IPS-20b (cell line): ENCODE data around the gene MOGAT3.

Source experiments
- H3K27ac ChIP-seq: one replicate; pipeline ENCODE4 v1.5.1; 2013; ENCODE audit warnings: low read length
- H3K27me3 ChIP-seq: 2 replicates; pipeline ENCODE4 v1.6.1; 2013; ENCODE audit warnings: mild to moderate bottlenecking, low read length, inconsistent platforms; ENCODE audit not compliant: insufficient read depth
- H3K36me3 ChIP-seq: 2 replicates; pipeline ENCODE4 v1.6.1; 2013; ENCODE audit warnings: low read depth, mild to moderate bottlenecking, inconsistent platforms, low read length, moderate library complexity; ENCODE audit not compliant: insufficient read depth
- H3K4me1 ChIP-seq: 2 replicates; pipeline ENCODE4 v1.6.1; 2013; ENCODE audit warnings: mild to moderate bottlenecking, control low read depth, inconsistent platforms, low read length, moderate library complexity; ENCODE audit not compliant: insufficient read depth
- H3K4me3 ChIP-seq: 2 replicates; pipeline ENCODE4 v1.5.1; 2013; ENCODE audit warnings: mild to moderate bottlenecking, low read length, inconsistent platforms
- H3K9ac ChIP-seq: 2 replicates; pipeline ENCODE4 v1.6.1; 2013; ENCODE audit warnings: low read depth, mild to moderate bottlenecking, inconsistent platforms, low read length, moderate library complexity
- H3K9me3 ChIP-seq: 2 replicates; pipeline ENCODE4 v1.6.1; 2013; ENCODE audit warnings: mild to moderate bottlenecking, low read depth, low read length, inconsistent platforms; ENCODE audit not compliant: insufficient read depth

MOGAT3 gene

GRCh38 chr7:101200862-101201599, at the start of gene MOGAT3:
Gene MOGAT3 (minus strand): TSS chr7:101201036. CDS start chr7:101200854, 182 bp downstream.
- Histone ChIP-seq H3K4me1 (peaks cover 4% of the 10 kb centered on the region; the same call in 1 of the 2 replicates), H3K27ac (no peak within 1 kb of the TSS), H3K9ac (peak within 1 kb of the TSS; percentile 34; the same call in 1 of the 2 replicates), H3K4me3 (peak within 1 kb of the TSS; percentile 53; the same call in 1 of the 2 replicates), H3K9me3 (no peaks in the 10 kb centered on the region), H3K27me3 (peaks cover 32% of the 10 kb centered on the region; the same call in 1 of the 2 replicates), H3K36me3 (no peaks in the 10 kb centered on the region)

- Histone ChIP-seq H3K9me3 (no peaks in the 10 kb centered on the region), H3K36me3 (peaks cover 5% of the 10 kb centered on the region; the same call in 1 of the 2 replicates), H3K27me3 (no peaks in the 10 kb centered on the region), H3K4me3 (no peak overlapping the region), H3K4me1 (0 out of 2 replicates have a peak, but pooled peaks cover 3% of the 10 kb centered on the region), H3K9ac (no peak overlapping the region), H3K27ac (no peak overlapping the region)
These were observed 49.5 kb upstream of the MOGAT3 start for GRCh38 chr7:101250324-101250723.

- no peak overlapping the region for H3K4me3 ChIP-seq
- H3K27ac ChIP-seq, result no peak overlapping the region
- H3K9me3 ChIP-seq, result no peaks in the 10 kb centered on the region
- no peak overlapping the region for H3K9ac ChIP-seq
- no peaks in the 10 kb centered on the region for H3K27me3 ChIP-seq
- H3K36me3 ChIP-seq, result peaks cover 5% of the 10 kb centered on the region; the same call in 1 of the 2 replicates
- H3K4me1 ChIP-seq, result 0 out of 2 replicates have a peak, but pooled peaks cover 3% of the 10 kb centered on the region
These were observed 47.4 kb upstream of the MOGAT3 start for GRCh38 chr7:101248276-101248675.

- H3K27ac ChIP-seq, result peak overlapping the region; percentile 69
- H3K9ac ChIP-seq, result peak overlapping the region; percentile 91; the same call in 1 of the 2 replicates
- H3K4me3 ChIP-seq, result peak overlapping the region; percentile 100
- no peaks in the 10 kb centered on the region for H3K9me3 ChIP-seq
- no peaks in the 10 kb centered on the region for H3K27me3 ChIP-seq
- H3K36me3 ChIP-seq, result peaks cover 16% of the 10 kb centered on the region
- H3K4me1 ChIP-seq, result no peaks in the 10 kb centered on the region
These were observed 44.4 kb upstream of the MOGAT3 start for GRCh38 chr7:101245147-101245668.

GRCh38 chr7:101244375-101245146, 43.7 kb upstream of the MOGAT3 start, which contains the start of gene FIS1:
Gene FIS1 (minus strand): TSS chr7:101245081. CDS start chr7:101245004, 77 bp downstream.
- peak within 1 kb of the TSS; percentile 86 for H3K27ac ChIP-seq
- H3K9me3 ChIP-seq, result no peaks in the 10 kb centered on the region
- no peaks in the 10 kb centered on the region for H3K27me3 ChIP-seq
- H3K9ac ChIP-seq, result peak within 1 kb of the TSS; percentile 91; the same call in 1 of the 2 replicates
- no peaks in the 10 kb centered on the region for H3K4me1 ChIP-seq
- peaks cover 20% of the 10 kb centered on the region for H3K36me3 ChIP-seq
- H3K4me3 ChIP-seq, result peak within 1 kb of the TSS; percentile 100

GRCh38 chr7:101243646-101244374, 43.0 kb upstream of the MOGAT3 start:
- H3K27ac ChIP-seq, result no peak overlapping the region

GRCh38 chr7:101241443-101242349, 40.9 kb upstream of the MOGAT3 start:
- H3K9ac ChIP-seq, result no peak overlapping the region

More at GRCh38 chr7:101243646-101244374, 43.0 kb upstream of the MOGAT3 start:
- H3K36me3 ChIP-seq, result peaks cover 20% of the 10 kb centered on the region
- H3K4me1 ChIP-seq, result no peaks in the 10 kb centered on the region
- no peaks in the 10 kb centered on the region for H3K27me3 ChIP-seq
- peak overlapping the region; percentile 91; the same call in 1 of the 2 replicates for H3K9ac ChIP-seq
- no peaks in the 10 kb centered on the region for H3K9me3 ChIP-seq
- H3K4me3 ChIP-seq, result peak overlapping the region; percentile 100

GRCh38 chr7:101241015-101241363, 40.2 kb upstream of the MOGAT3 start:
- peaks cover 30% of the 10 kb centered on the region for H3K36me3 ChIP-seq
- no peaks in the 10 kb centered on the region for H3K27me3 ChIP-seq
- no peaks in the 10 kb centered on the region for H3K9me3 ChIP-seq
- no peak overlapping the region for H3K9ac ChIP-seq
- H3K4me3 ChIP-seq, result no peak overlapping the region
- 0 out of 2 replicates have a peak, but pooled peaks cover 2% of the 10 kb centered on the region for H3K4me1 ChIP-seq
- H3K27ac ChIP-seq, result no peak overlapping the region

More at GRCh38 chr7:101241443-101242349, 40.9 kb upstream of the MOGAT3 start:
- Histone ChIP-seq H3K9me3 (no peaks in the 10 kb centered on the region), H3K36me3 (peaks cover 30% of the 10 kb centered on the region), H3K27me3 (no peaks in the 10 kb centered on the region), H3K4me1 (0 out of 2 replicates have a peak, but pooled peaks cover 2% of the 10 kb centered on the region), H3K4me3 (no peak overlapping the region), H3K27ac (no peak overlapping the region)

- Histone ChIP-seq H3K9me3 (no peaks in the 10 kb centered on the region), H3K27me3 (no peaks in the 10 kb centered on the region), H3K36me3 (peaks cover 30% of the 10 kb centered on the region), H3K4me3 (no peak overlapping the region), H3K4me1 (0 out of 2 replicates have a peak, but pooled peaks cover 2% of the 10 kb centered on the region), H3K27ac (no peak overlapping the region), H3K9ac (no peak overlapping the region)
These were observed 39.6 kb upstream of the MOGAT3 start for GRCh38 chr7:101240226-101241014.

- Histone ChIP-seq H3K9ac (no peak overlapping the region), H3K27me3 (no peaks in the 10 kb centered on the region), H3K27ac (no peak overlapping the region), H3K4me3 (no peak overlapping the region), H3K9me3 (no peaks in the 10 kb centered on the region), H3K4me1 (0 out of 2 replicates have a peak, but pooled peaks cover 2% of the 10 kb centered on the region), H3K36me3 (peaks cover 30% of the 10 kb centered on the region)
These were observed 39.0 kb upstream of the MOGAT3 start for GRCh38 chr7:101239951-101240220.
